Measurements from ENCODE around the gene ZCCHC18. TPM values are rescaled to one million over a fixed set of nuclear protein-coding genes. Genes with fewer than 3 reads are reported as not detected.
"Not testable (repeated sequence)": the region's sequence is repeated elsewhere in the genome, so short reads cannot be mapped to it uniquely, and the experiment has no call there.

The ZCCHC18 gene
- 10 to 100 TPM in 1 of 7 donors, 1 to 10 TPM in 6; 2.0 to 18.6 (median 3.6) TPM for total RNA-seq
- polyA plus RNA-seq: 10 to 100 TPM in 2 of 3 donors, 1 to 10 TPM in 1; 8.8 to 12.0 (median 11.8) TPM
- long read RNA-seq, donor 1: 0 reads
- long read RNA-seq, donor 2: 0 reads

DNA sequence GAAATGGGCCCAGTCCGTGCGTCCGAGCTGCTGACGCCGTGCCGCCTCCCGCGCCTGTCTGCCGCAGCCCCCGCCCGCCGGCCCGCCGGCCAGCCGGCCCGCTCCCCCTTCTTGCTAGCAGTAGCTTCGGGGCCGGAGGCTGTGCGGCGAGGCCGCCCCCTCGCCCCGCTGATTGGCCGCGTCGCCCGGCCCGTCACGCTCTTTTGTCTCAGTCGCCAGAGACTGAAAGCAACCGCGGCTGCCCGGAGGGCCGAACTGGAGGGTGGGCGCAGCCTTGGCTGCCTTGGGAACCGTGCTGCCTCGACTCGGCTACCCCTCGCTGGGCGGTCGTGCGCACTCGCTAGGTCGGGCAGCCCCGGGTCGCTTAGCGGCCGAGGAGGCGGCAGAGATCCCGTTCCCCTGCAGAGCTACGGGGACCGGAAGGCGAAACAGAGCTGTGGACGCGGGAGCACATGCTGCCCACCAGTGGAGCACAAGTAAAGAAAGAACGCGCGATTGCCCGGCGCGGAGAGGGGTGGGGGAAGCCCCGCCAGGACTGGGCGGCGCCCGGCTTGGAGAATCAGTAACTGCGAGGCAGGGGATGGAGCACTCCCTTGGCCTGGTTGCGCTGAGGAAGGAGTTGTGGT, at the start of gene ZCCHC18:
ZCCHC18 (plus strand) TSS at position 198 of the 626 bp plus-strand sequence. CDS start 1,589 bp downstream, outside the sequence.
- Histone ChIP-seq H3K27me3 (replicated peaks in 1 of 7) (peaks cover 0 to 13% (median 3%) of the 10 kb centered on the region in 7 donors), H3K4me1 (peaks cover 0 to 37% (median 10%) of the 10 kb centered on the region in 6 donors), H3K4me3 (peak within 1 kb of the TSS; percentile 40 to 75 (median 54)), H3K9me3 (no peaks in the 10 kb centered on the region), H3K36me3 (no peaks in the 10 kb centered on the region), H3K27ac (peak within 1 kb of the TSS; percentile 57 to 85 (median 74))
- TF ChIP-seq POLR2AphosphoS5 (IDR thresholded peaks at IDR 0.05): peak; percentile 41 to 79 (median 72)
- TF ChIP-seq POLR2A (IDR thresholded peaks at IDR 0.05): no peak
- peak; percentile 89 for DNase-seq
- WGBS, 5 donors: 0 to 30% (median 12%) methylated on average over 41 to 67 of the region's 67 CpGs; no CpG with 5 or more reads in 1 of the 5 donors
- intact Hi-C loops (cut with DNase I; ENCODE audit: low total_unique reads): no loop called here

DNA sequence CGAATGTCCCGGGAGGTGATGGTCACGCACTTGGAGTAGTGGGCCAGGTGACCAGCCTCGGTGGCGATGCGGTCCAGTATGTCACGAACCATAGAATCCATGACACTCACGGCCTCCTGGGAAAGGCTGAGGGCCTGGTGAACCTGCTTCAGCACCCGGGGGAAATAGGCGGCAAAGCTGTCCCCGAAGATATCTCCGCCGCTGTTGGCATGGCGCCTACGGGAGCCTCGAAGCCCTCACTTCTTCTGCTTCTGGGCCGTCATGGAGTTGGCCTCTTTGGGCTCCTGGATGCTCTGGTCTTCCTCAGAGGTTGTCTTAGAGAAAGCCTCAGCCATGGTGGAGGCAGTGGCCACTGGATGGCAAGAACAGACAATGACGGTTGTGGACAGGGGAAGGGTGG, 49.7 kb upstream of the ZCCHC18 start:
- H3K9me3 ChIP-seq; H3K27ac ChIP-seq; H3K4me3 ChIP-seq; DNase-seq; H3K36me3 ChIP-seq; intact Hi-C loops (cut with DNase I; ENCODE audit: low total_unique reads); H3K27me3 ChIP-seq (replicated peaks in 1 of 7); H3K4me1 ChIP-seq: not testable (repeated sequence)
- WGBS, 5 donors: 89 to 92% methylated on average over 8 to 9 of the region's 18 CpGs; no CpG with 5 or more reads in 3 of the 5 donors

DNA sequence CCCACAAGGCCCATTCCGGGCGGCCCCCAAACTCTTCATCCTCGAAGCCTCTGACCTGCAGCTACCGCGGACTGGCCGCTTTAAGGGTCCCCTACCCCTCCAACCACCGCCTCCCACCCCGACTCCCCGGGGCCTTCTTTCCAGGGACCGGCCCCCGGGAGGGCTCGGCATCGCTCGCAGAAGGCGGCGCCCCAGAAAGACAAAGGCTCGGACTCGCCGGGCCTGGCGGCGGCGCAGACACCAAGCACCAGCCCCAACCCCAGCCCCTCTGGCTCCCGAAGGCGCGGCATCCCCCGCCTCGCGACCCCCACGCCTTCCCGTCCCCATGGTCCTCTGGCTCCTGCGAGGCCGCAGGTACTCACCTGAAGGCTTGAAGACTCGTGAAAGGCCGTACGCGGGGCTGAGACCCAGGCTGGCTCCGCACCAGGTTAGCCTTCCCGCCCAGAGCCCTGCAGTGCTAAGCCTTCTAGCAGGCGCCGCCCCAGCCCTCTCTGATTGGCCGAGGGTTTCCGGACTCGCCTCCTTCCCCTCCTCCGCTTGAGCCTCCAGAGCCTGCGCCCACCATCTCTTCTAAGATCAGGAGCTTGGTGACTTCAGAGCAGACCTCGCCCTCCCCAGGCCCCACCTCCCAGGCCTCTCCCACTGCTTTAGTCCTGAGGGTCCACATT, 36.4 kb upstream of the ZCCHC18 start, which contains the start of gene TMSB15C:
TMSB15C (minus strand) TSS at position 459 of the 668 bp plus-strand sequence.
- H3K27me3 ChIP-seq (replicated peaks in 1 of 7); H3K9me3 ChIP-seq; intact Hi-C loops (cut with DNase I; ENCODE audit: low total_unique reads); H3K4me3 ChIP-seq; DNase-seq; H3K36me3 ChIP-seq; H3K4me1 ChIP-seq; H3K27ac ChIP-seq: not testable (repeated sequence)
- WGBS, 5 donors: no CpG with 5 or more reads among the region's 46 CpGs

DNA sequence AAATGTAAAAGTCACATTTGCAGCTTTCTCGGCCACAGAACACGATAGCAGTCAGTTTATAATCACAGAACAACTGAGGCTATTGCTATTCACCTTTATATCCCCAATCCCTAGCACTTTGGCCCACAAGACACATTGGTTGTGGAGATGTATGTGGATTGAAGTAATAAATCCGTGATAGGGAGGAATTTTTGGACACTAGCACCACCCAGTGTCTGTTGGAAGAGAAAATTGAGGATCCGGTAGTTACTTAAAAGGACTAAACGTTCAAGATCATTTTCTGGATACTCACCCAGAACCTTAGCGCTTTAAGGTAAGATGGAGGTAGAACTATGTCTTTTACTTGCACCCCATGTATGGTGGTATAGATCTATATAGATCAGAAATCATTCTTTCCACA, 34.5 kb upstream of the ZCCHC18 start:
- H3K9me3 ChIP-seq; intact Hi-C loops (cut with DNase I; ENCODE audit: low total_unique reads); H3K4me1 ChIP-seq; H3K27me3 ChIP-seq (replicated peaks in 1 of 7); DNase-seq; H3K27ac ChIP-seq; H3K4me3 ChIP-seq; H3K36me3 ChIP-seq: not testable (repeated sequence)
- WGBS, 5 donors: no CpG with 5 or more reads among the region's 6 CpGs

DNA sequence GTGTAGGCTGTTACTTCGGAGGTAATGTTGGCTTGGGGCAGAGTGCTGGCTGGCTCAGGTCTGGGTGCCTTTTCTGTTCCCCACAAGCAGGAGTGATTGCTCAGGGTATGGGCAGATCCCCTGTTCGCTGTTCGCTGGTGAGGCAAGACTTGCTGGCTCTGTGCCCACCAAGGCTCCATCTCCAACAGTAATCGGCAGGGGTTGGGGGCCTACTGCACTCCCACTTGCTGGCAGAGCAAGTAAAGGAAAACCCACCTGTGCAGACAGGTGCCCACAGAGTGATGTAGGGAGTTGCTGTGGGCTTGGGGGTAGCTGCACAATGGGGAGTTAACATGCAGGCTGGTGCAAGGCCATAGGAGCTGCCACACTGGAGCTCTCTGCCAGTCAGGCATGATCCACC, 28.3 kb upstream of the ZCCHC18 start:
- peaks cover 0 to 18% (median 0%) of the 10 kb centered on the region in 7 donors for H3K27me3 ChIP-seq (replicated peaks in 1 of 7)
- H3K4me3 ChIP-seq: no peak overlapping the region
- WGBS, 5 donors: 60 to 100% (median 68%) methylated on average over 1 to 4 of the region's 4 CpGs
- no peaks in the 10 kb centered on the region for H3K9me3 ChIP-seq
- TF ChIP-seq POLR2A (IDR thresholded peaks at IDR 0.05) (no peak), POLR2AphosphoS5 (IDR thresholded peaks at IDR 0.05) (no peak)
- TF ChIP-seq, protein P1, sequence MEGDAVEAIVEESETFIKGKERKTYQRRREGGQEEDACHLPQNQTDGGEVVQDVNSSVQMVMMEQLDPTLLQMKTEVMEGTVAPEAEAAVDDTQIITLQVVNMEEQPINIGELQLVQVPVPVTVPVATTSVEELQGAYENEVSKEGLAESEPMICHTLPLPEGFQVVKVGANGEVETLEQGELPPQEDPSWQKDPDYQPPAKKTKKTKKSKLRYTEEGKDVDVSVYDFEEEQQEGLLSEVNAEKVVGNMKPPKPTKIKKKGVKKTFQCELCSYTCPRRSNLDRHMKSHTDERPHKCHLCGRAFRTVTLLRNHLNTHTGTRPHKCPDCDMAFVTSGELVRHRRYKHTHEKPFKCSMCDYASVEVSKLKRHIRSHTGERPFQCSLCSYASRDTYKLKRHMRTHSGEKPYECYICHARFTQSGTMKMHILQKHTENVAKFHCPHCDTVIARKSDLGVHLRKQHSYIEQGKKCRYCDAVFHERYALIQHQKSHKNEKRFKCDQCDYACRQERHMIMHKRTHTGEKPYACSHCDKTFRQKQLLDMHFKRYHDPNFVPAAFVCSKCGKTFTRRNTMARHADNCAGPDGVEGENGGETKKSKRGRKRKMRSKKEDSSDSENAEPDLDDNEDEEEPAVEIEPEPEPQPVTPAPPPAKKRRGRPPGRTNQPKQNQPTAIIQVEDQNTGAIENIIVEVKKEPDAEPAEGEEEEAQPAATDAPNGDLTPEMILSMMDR (IDR thresholded peaks at IDR 0.05 in 8 of 11, conservative IDR thresholded peaks at IDR 0.05 in 3 of 11): no peak
- intact Hi-C loops (cut with DNase I; ENCODE audit: low total_unique reads): no loop called here
- H3K4me1 ChIP-seq: no peaks in the 10 kb centered on the region
- H3K36me3 ChIP-seq: no peaks in the 10 kb centered on the region
- peak; percentile 41 for DNase-seq
- no peak overlapping the region for H3K27ac ChIP-seq
